ENCODE measurements around the gene ARHGAP6.
"Not testable (repeated sequence)": the region's sequence is repeated elsewhere in the genome, so short reads cannot be mapped to it uniquely, and the experiment has no call there.

Gene ARHGAP6

GRCh38 chrX:11367609-11368430, 297.9 kb downstream of the ARHGAP6 start:
- H3K27me3 Mint-ChIP-seq, result no peaks in the 10 kb centered on the region
- no peak overlapping the region for H3K27ac Mint-ChIP-seq
- H3K4me1 Mint-ChIP-seq, result no peaks in the 10 kb centered on the region
- H3K4me3 Mint-ChIP-seq, result no peak overlapping the region
- no peaks in the 10 kb centered on the region for H3K36me3 Mint-ChIP-seq
- H3K9me3 Mint-ChIP-seq, result no peaks in the 10 kb centered on the region

- H3K4me1 Mint-ChIP-seq, result no peaks in the 10 kb centered on the region
- H3K27me3 Mint-ChIP-seq, result no peaks in the 10 kb centered on the region
- H3K36me3 Mint-ChIP-seq, result no peaks in the 10 kb centered on the region
- H3K27ac Mint-ChIP-seq, result no peak overlapping the region
- H3K4me3 Mint-ChIP-seq, result no peak overlapping the region
- no peaks in the 10 kb centered on the region for H3K9me3 Mint-ChIP-seq
Observed at GRCh38 chrX:11366998-11367595, 298.6 kb downstream of the ARHGAP6 start.

DNA sequence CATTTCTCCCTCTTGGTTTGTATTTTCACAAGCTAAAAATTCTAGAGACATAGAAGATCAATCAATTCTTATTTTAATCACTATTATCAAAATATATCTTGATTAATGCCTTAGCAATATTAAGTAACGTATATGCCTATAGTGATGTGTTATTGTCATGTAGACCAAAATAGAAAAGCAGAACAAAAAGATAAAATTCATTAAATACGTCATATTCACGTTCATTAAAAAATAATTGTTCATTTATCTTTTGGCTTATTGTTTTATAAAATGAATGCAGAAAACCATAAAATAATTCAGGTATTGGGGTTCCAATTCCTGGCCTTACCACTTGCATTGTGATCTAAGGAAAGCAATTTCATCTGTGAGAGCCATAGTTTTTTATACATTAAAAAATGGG, 300.3 kb downstream of the ARHGAP6 start:
- Mint-ChIP-seq H3K4me1 (no peaks in the 10 kb centered on the region), H3K27ac (no peak overlapping the region), H3K4me3 (no peak overlapping the region), H3K36me3 (no peaks in the 10 kb centered on the region), H3K9me3 (no peaks in the 10 kb centered on the region), H3K27me3 (no peaks in the 10 kb centered on the region)

- no peaks in the 10 kb centered on the region for H3K36me3 Mint-ChIP-seq
- H3K4me3 Mint-ChIP-seq, result no peak overlapping the region
- no peak overlapping the region for H3K27ac Mint-ChIP-seq
- H3K9me3 Mint-ChIP-seq, result no peaks in the 10 kb centered on the region
- H3K4me1 Mint-ChIP-seq, result no peaks in the 10 kb centered on the region
- no peaks in the 10 kb centered on the region for H3K27me3 Mint-ChIP-seq
Observed at GRCh38 chrX:11364835-11365234, 300.9 kb downstream of the ARHGAP6 start.

DNA sequence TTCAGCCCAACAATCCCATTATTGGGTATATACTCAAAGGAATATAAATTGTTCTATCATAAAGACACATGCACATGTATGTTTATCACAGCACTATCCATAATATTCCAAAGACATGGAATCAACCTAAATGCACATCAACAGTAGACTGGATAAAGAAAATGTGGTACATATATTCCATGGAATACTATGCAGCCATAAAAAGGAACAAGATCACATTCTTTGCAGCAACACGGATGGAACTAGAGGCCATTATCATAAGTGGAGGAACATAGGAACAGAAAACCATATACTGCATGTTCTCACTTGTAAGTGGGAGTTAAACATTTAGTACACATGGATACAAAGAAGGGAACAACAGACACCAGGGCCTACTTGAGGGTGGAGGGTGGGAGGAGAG, 301.9 kb downstream of the ARHGAP6 start:
- H3K4me3 Mint-ChIP-seq, H3K4me1 Mint-ChIP-seq, H3K9me3 Mint-ChIP-seq, H3K27me3 Mint-ChIP-seq, H3K27ac Mint-ChIP-seq, H3K36me3 Mint-ChIP-seq: not testable (repeated sequence)

DNA sequence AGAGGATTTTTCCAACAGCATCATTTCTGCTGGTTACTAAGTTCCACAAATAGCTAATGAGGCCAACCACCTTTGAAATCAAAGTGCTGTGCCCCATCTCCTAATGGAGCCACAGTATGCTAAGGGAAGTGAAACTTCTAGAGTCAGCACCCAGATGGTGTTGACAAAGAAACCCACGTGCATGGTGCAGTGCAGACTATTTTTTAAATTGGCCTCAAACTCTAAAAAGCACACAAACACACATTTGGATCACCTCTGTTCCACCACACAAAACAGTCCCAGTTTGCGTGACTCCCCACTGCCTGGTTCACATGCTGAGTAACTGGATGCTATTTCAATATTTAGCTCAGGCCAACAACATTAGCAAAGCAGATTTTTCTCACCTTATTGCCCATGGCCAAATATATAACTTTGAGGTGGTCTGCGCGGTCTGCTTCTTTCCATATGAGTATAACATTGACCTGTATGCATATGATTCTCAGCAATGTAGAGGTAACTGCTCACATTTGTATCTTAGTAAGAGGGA, 302.6 kb downstream of the ARHGAP6 start:
- Mint-ChIP-seq H3K4me1 (no peaks in the 10 kb centered on the region), H3K9me3 (no peaks in the 10 kb centered on the region), H3K36me3 (no peaks in the 10 kb centered on the region), H3K4me3 (no peak overlapping the region), H3K27ac (no peak overlapping the region), H3K27me3 (no peaks in the 10 kb centered on the region)

DNA sequence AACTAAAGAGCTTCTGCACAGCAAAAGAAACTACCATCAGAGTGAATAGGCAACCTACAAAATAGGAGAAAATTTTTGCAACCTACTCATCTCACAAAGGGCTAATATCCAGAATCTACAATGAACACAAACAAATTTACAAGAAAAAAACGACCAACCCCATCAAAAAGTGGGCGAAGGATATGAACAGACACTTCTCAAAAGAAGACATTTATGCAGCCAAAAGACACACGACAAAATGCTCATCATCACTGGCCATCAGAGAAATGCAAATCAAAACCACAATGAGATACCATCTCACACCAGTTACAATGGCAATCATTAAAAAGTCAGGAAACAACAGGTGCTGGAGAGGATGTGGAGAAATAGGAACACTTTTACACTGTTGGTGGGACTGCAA, 304.1 kb downstream of the ARHGAP6 start:
- not testable (repeated sequence) for H3K9me3 Mint-ChIP-seq, H3K4me3 Mint-ChIP-seq, H3K27me3 Mint-ChIP-seq, H3K36me3 Mint-ChIP-seq, H3K4me1 Mint-ChIP-seq, H3K27ac Mint-ChIP-seq

DNA sequence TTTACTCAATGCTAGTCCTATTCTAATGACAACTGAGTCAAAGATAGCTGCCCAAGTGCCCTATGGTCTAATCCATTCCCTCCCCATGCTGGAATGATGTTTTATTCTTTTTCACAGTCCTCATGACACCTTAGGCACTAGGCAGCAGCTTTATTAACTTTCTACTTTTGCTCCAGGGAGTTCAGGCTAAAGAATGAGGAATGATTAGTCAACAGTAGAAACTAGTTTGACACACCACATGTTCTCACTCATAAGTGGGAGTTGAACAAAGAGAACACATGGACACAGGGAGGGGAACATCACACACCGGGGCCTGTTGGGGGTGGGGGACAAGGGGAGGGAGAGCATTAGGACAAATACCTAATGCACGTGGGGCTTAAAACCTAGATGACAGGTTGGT, 309.8 kb downstream of the ARHGAP6 start:
- not testable (repeated sequence) for H3K4me1 Mint-ChIP-seq, H3K4me3 Mint-ChIP-seq, H3K9me3 Mint-ChIP-seq, H3K27me3 Mint-ChIP-seq, H3K36me3 Mint-ChIP-seq, H3K27ac Mint-ChIP-seq

GRCh38 chrX:11355259-11355909, 310.3 kb downstream of the ARHGAP6 start:
- Mint-ChIP-seq H3K4me1 (no peaks in the 10 kb centered on the region), H3K9me3 (no peaks in the 10 kb centered on the region), H3K27me3 (no peaks in the 10 kb centered on the region), H3K36me3 (no peaks in the 10 kb centered on the region), H3K4me3 (no peak overlapping the region), H3K27ac (no peak overlapping the region)

GRCh38 chrX:11352296-11352741, 313.4 kb downstream of the ARHGAP6 start:
- Mint-ChIP-seq H3K27ac (no peak overlapping the region), H3K27me3 (no peaks in the 10 kb centered on the region), H3K4me1 (no peaks in the 10 kb centered on the region), H3K9me3 (no peaks in the 10 kb centered on the region), H3K36me3 (no peaks in the 10 kb centered on the region), H3K4me3 (no peak overlapping the region)

GRCh38 chrX:11351375-11352295, 314.1 kb downstream of the ARHGAP6 start:
- no peak overlapping the region for H3K27ac Mint-ChIP-seq
- H3K36me3 Mint-ChIP-seq, result no peaks in the 10 kb centered on the region

GRCh38 chrX:11349661-11350337, 315.9 kb downstream of the ARHGAP6 start:
- H3K27me3 Mint-ChIP-seq, result no peaks in the 10 kb centered on the region
- H3K4me1 Mint-ChIP-seq, result no peaks in the 10 kb centered on the region
- no peaks in the 10 kb centered on the region for H3K36me3 Mint-ChIP-seq
- no peak overlapping the region for H3K4me3 Mint-ChIP-seq
- no peak overlapping the region for H3K27ac Mint-ChIP-seq
- no peaks in the 10 kb centered on the region for H3K9me3 Mint-ChIP-seq

More at GRCh38 chrX:11351375-11352295, 314.1 kb downstream of the ARHGAP6 start:
- Mint-ChIP-seq H3K4me1 (no peaks in the 10 kb centered on the region), H3K4me3 (no peak overlapping the region), H3K9me3 (no peaks in the 10 kb centered on the region), H3K27me3 (no peaks in the 10 kb centered on the region)

DNA sequence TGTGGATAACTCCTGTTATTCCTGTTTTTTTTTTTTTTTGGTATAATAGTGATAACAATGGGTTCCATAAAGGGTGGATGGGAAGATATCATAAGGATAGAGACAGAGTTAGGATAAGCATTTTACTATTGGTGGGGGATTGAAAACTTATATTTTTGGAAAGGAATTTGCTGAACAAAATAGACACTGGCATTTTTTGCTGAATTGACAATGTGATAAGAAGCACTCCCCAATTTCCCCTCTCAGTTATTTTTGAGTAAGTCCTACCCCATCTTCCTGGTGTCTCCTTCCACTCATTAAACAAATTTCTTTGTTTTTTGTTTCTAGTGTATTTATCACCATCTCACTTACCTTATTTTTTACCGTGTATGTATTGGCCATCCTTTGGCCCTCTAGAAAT, 316.7 kb downstream of the ARHGAP6 start:
- no peaks in the 10 kb centered on the region for H3K4me1 Mint-ChIP-seq
- no peak overlapping the region for H3K27ac Mint-ChIP-seq
- H3K27me3 Mint-ChIP-seq, result no peaks in the 10 kb centered on the region
- H3K36me3 Mint-ChIP-seq, result no peaks in the 10 kb centered on the region
- H3K4me3 Mint-ChIP-seq, result no peak overlapping the region
- no peaks in the 10 kb centered on the region for H3K9me3 Mint-ChIP-seq

- no peak overlapping the region for H3K4me3 Mint-ChIP-seq
- no peaks in the 10 kb centered on the region for H3K27me3 Mint-ChIP-seq
- no peaks in the 10 kb centered on the region for H3K9me3 Mint-ChIP-seq
- H3K36me3 Mint-ChIP-seq, result no peaks in the 10 kb centered on the region
- H3K4me1 Mint-ChIP-seq, result no peaks in the 10 kb centered on the region
- H3K27ac Mint-ChIP-seq, result no peak overlapping the region
Observed at GRCh38 chrX:11347300-11347699, 318.4 kb downstream of the ARHGAP6 start.

All from activated naive CD4-positive, alpha-beta T cell treated with anti-CD3 and anti-CD28 coated beads, Interleukin-2, amount 50 U/mL, for 24 hours (primary cell).